GM18861 (cell line): ENCODE measurements around the gene BRME1.

Source experiments
- ATAC-seq: cut with Tn5 transposase; IDR thresholded peaks from one replicate; pipeline ENCODE4 v1.9.1; 2021; ENCODE audit not compliant: unreplicated experiment

BRME1 gene

DNA sequence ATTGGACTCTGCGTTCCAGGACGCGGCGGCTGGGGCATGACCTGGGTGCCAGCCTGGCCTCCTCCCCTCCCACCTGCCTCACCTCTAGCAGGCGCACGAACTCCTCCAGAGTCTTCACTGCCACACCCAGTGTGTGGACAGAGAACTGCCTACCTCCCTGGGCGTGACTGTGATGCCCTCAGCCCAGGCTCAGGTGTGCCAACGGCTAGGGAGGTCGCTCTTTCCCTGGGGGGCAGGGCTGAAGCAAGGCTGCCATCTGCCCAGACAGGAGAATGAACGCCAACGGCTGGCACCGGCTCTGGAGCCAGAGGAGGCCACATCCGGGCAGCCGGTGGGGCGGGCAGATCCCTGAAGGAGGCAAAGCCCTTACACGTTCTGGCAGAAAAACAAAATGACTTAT lies 17.6 kb downstream of the BRME1 start:
- ATAC-seq = no peak

DNA sequence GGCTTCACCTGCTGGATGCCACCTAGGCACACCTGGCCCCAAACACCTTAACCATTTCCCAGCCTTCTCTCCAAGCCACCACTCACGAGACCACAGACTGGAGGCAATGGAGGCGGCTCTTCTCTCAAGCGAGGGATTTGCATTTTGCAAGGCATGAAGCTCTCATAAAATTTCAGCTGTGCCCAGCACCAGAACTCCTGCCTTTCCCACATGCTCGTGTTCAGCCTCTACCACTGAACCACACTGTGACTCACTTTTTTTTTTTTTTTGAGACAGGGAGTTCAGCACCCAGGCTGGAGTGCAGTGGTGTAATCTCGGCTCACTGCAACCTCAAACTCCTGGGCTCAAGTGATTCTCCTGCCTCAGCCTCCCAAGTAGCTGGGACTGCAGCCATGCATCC lies 18.4 kb downstream of the BRME1 start:
- no peak for ATAC-seq

- no peak for ATAC-seq
Measured at GRCh38 chr19:13887018-13887436, 18.9 kb downstream of the BRME1 start.

DNA sequence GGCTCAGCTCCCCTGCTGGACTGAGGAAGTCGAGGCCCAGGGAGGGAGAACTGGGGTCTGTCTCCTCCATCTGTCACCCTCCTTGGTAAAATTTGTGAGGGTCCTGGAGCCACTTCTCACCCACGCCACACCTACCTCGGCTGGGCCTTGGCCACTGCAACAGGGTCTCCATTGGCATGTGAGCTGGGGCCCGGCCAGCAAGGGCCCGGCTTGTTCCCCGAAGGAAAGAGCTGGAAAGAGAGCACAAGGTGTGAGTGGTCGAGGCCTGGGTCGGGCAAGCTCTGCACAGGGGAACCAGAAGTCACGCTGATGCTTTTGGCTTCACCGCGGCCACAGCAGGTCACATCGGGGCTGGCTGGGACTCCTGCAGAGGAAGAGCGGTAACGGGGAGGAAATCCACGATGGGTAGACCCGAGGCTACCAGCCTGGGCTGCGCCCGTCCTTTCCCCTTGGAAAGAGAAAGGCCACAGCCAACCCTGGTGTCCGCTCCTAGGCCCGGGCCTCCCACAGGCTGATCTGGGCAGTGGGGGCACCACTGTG lies 20.0 kb downstream of the BRME1 start:
- no peak for ATAC-seq

DNA sequence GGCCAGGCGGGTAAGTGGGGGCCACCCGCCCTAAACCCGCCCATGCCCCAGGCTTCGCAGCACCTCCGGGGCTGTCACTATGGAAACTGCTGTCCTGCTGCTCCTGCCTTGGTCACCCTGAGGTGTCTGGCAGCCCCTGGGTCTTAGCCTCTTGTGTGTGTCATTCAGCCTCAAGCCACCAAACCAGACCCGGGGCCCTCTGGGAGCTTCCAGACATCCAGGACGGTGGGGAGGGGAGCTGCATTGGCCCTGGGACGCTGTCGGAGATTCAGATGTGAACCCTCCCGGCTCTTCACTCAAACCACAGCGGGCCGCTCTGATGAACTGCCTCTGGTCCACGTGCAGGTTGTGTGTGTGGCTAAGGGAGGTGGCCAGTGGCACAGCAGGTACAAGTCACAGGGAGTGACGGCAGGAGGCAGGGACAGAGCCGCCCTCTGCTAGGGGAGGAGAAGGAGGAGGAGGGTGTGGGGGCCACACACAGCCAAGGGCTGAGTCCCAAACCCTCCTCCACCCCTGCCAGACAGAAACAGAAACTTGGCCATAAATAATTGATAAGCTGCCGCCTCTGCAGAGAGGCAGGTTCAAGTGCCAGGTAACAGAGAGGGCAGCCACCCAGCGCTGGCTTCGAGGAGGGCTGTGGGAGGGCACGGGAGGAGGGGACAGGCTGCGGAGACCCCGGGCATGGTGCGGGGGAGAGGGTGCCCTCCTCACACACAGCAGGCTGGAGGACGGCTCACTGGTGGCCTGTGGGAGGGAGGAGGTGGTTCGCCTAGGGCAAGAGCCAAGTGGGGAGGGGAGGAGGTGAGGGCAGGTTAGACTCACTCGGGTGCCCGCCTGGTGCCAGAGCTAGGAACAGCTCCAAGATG lies 21.0 kb downstream of the BRME1 start:
- no peak for ATAC-seq

DNA sequence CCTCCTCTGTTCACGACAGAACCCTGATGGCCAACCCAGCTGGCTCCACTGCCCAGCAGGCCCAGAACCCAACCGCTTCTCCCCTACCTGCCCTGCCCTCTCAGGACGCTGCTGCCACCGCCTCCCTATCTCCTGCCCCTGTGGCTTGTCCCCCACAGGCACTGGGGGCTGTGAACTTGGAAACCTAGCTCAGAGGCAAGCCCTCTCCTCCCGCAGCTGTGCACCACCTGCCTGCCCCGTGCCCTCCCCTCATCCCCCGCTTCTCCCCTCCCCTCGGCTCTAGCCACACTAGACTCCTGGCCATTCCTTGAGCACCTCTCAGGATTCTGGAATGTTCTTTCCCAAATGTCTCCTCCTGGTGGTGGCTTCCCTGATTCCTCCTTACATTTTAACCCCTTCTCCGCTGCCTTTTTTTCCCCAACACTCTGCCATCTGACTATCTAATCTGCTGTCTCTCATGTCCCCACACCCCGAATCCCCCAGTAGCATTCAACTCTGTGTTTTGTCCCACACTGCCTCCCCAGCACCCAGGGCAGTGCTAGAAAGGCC lies 22.3 kb downstream of the BRME1 start:
- ATAC-seq = no peak

- ATAC-seq = no peak
Measured at GRCh38 chr19:13882836-13883235, 23.1 kb downstream of the BRME1 start.

GRCh38 chr19:13882419-13882795 lies 23.5 kb downstream of the BRME1 start:
- no peak for ATAC-seq

DNA sequence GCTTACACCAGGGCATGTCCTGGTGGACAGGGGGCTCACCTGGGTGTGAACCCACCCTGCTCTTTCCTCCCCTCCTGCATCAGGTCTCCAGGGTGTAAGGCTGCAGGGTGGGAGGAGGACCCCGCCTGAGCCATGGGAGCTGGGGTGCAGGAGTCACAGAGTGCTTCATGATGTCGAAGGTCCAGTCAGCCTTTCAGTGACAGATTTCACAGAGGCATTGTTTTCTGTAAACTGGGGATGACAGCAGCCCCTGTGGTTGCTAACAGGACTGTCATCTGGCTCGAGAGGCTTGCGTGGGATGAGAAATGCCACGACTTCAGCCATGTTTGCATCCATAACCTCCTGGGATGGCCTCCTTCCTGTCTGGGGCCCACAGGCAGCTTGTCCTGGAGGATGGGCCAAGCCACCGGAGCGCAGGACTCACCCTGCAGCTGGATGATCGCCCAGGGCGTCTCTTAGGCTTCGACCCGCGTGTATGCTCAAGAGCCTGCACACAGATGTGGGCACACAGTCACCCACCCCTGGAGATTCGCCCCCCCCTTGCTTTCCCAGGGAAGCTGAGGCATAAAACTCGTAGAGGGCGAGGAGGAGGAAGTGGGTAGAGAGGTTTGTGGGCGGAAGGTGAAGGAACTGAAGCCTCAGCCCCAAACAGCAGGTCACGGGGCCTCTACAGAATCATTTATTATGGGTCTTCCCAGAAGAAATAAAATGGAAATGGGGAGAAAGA lies 24.1 kb downstream of the BRME1 start:
- no peak for ATAC-seq

- ATAC-seq = no peak
Measured at GRCh38 chr19:13881251-13881691, 24.6 kb downstream of the BRME1 start.

- ATAC-seq = peak; percentile 69
Measured at GRCh38 chr19:13880059-13881043, 25.6 kb downstream of the BRME1 start.

- no peak for ATAC-seq
Measured at GRCh38 chr19:13877303-13877702, 28.6 kb downstream of the BRME1 start.

DNA sequence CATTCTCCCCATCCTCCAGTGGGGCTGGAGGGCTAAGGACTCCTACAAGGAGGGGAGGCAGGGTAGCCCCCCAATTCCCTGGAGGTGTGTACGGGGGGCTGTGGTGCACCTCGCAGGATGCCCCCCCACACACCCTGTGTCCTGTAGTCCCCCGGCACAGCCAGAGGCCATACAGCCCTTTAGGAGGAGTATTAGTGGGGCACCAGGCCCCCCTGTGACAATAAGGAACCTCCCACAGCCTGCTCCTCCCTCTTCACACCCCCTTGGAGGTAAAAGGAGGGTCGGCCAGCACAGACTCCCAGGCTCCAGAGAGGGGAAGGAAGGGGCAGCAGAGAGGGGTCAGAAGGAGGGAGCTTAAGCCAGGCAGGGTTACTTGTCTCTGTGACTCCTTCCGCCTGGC lies 29.1 kb downstream of the BRME1 start, which contains the start of gene NANOS3:
TSS of gene NANOS3 (plus strand) at position 301 of the 400 bp plus-strand sequence. CDS start 115 bp downstream, outside the sequence.
- no peak for ATAC-seq

DNA sequence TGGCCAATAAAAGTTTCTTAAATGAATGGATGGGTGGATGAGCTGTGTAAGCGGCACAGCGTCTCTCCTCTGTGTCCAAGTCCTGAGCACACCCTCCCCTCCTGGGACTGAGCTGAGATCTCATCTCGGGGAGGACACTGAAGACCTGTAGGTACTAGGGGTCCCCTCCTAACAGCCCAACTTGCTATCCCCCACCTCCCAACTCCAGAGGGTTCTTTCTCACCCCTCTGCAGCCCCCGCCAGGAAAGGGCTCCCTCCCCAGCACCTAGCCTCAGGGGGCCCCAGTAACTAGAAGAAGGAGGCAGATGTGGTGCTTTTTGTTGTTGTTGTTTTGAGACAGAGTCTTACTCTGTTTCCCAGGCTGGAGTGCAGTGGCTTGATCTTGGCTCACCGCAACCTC lies 30.1 kb downstream of the BRME1 start:
- ATAC-seq = no peak

DNA sequence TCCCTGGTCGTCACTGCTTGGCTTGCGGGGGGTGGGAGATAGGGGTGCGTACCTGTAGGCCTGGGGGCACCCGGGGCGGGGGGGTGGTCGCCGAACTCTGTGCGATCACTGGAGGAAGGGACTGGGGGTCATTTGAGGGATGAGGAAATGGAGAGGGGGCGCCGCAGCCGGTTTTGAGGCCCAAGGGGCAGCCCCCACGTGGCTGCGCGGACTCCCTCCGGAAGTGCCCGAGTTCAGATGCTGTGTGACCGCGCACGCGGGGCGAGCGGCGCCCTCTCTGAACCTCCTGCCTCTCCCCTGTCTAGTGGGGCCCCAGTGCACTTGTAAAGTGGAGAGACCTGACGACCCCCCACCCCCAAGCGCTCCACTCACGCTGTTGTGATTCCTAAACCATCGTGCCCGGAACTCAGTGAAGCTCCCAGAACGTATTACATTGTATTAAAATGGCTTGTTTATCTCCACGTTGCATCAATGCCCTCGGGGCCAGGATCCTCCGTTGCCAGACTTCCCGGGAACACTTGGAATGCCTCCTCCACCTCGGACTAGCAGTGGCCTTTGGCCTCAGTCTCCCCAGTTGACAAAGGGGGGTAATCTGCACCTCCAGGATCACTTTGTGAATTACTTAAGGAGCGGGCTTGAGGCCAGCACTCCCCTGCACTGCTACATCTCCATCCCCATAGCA lies 31.9 kb downstream of the BRME1 start:
- no peak for ATAC-seq

GRCh38 chr19:13872695-13873389 lies 33.1 kb downstream of the BRME1 start:
- ATAC-seq = no peak

GRCh38 chr19:13872339-13872694 lies 33.6 kb downstream of the BRME1 start:
- no peak for ATAC-seq

DNA sequence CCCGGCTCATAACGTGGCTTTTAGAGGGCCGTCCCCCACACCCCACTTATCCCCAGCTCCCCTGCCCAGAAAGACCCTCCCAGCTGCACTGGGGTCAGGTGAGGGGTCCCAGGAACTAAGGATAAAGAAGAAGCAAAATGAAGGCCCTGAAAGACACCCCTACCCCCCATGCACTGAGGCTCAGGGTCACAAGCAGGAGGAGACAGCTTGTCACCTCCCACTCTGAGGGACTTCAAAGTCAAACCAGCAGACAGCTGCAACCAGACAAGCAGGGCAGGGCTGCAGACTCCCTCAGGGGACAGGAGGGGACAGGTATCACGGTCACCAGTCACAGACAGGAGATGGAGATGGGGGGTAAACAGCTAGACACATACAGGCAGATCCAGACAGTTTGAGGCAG lies 35.0 kb downstream of the BRME1 start:
- no peak for ATAC-seq

DNA sequence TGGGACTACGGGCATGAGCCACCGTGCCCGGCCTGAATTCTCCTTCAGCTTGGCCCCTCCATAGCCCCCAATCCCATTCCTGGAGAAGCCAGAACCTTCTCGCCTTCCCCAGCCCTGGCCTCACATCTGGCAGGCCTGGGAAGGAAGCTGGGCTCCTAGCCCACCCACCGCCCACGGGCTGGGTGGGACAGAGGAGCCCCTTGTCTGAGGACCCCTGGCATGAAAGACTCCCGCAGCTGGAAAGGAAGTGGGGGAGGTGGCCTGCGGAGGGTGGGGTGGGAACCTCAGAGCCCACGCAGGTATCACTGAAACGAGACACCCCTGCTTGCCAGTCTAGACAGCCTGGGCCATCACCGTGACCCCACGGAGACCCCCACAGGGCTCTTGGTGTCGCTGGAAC lies 36.6 kb downstream of the BRME1 start:
- no peak for ATAC-seq
